GM06990 (cell line): ENCODE results near the gene ABCA8.
"Not testable (repeated sequence)": the region's sequence is repeated elsewhere in the genome, so short reads cannot be mapped to it uniquely, and the experiment has no call there.

Experiments
- DNase-seq: peaks from one replicate; pipeline ENCODE4 v3.0.0-alpha.2; 2011; ENCODE audit not compliant: insufficient read length; ENCODE audit errors: extremely low read depth
- H3K27me3 ChIP-seq: replicated peaks from 2 replicates; pipeline ENCODE4 v1.6.0; 2011; ENCODE audit warnings: low read length; ENCODE audit not compliant: control insufficient read depth, insufficient read depth
- H3K36me3 ChIP-seq: 2 replicates; pipeline ENCODE4 v1.5.1; 2011; ENCODE audit warnings: low read length; ENCODE audit not compliant: control insufficient read depth, insufficient read depth
- H3K4me3 ChIP-seq: replicated peaks from 2 replicates; pipeline ENCODE4 v1.5.1; 2011; ENCODE audit warnings: low read depth, mild to moderate bottlenecking, control low read depth, low read length
- CTCF ChIP-seq: IDR thresholded peaks from 2 replicates; pipeline ENCODE4 v1.5.1; 2011; ENCODE audit warnings: low read length, control low read depth, mild to moderate bottlenecking, inconsistent platforms; ENCODE audit not compliant: insufficient read depth, poor library complexity, severe bottlenecking

Gene ABCA8

GRCh38 chr17:68957944-68958343 is 2.8 kb upstream of the ABCA8 start:
- no peak for TF ChIP-seq CTCF
- no peak for DNase-seq
- no peaks in the 10 kb centered on the region for H3K27me3 ChIP-seq
- no peaks in the 10 kb centered on the region for H3K36me3 ChIP-seq
- no peak overlapping the region for H3K4me3 ChIP-seq

- Histone ChIP-seq H3K27me3 (no peaks in the 10 kb centered on the region), H3K36me3 (no peaks in the 10 kb centered on the region), H3K4me3 (no peak overlapping the region)
- DNase-seq, result no peak
- TF ChIP-seq CTCF, result no peak
Measured at GRCh38 chr17:68954146-68954896, 871 bp downstream of the ABCA8 start.

GRCh38 chr17:68953340-68953997 is 1.7 kb downstream of the ABCA8 start:
- no peaks in the 10 kb centered on the region for H3K27me3 ChIP-seq
- H3K36me3 ChIP-seq, result no peaks in the 10 kb centered on the region
- DNase-seq, result no peak
- no peak overlapping the region for H3K4me3 ChIP-seq
- TF ChIP-seq CTCF, result no peak

- no peak for DNase-seq
- H3K27me3 ChIP-seq, result no peaks in the 10 kb centered on the region
- no peak for TF ChIP-seq CTCF
- no peaks in the 10 kb centered on the region for H3K36me3 ChIP-seq
- H3K4me3 ChIP-seq, result no peak overlapping the region
Measured at GRCh38 chr17:68950725-68951124, 4.5 kb downstream of the ABCA8 start.

GRCh38 chr17:68947868-68948267 is 7.3 kb downstream of the ABCA8 start:
- H3K27me3 ChIP-seq, DNase-seq, H3K4me3 ChIP-seq, H3K36me3 ChIP-seq: not testable (repeated sequence)

GRCh38 chr17:68944435-68945035 is 10.7 kb downstream of the ABCA8 start:
- Histone ChIP-seq H3K27me3 (no peaks in the 10 kb centered on the region), H3K4me3 (no peak overlapping the region), H3K36me3 (no peaks in the 10 kb centered on the region)
- no peak for DNase-seq
- TF ChIP-seq CTCF, result no peak

- DNase-seq, result not testable (repeated sequence)
Measured at GRCh38 chr17:68943812-68944182, 11.4 kb downstream of the ABCA8 start.

More at GRCh38 chr17:68943812-68944182, 11.4 kb downstream of the ABCA8 start:
- H3K4me3 ChIP-seq, H3K27me3 ChIP-seq, H3K36me3 ChIP-seq: not testable (repeated sequence)
